CD14-positive monocyte (primary cell): ENCODE data around the gene PLEKHM2. TPM values are rescaled to one million over a fixed set of nuclear protein-coding genes. Genes with fewer than 3 reads are reported as not detected.

Experiments
- DNase-seq, 3 donors: peaks; one replicate each; pipeline ENCODE4 v3.0.0-alpha.2; 2011 to 2022
- H2AFZ ChIP-seq: 2 replicates; pipeline ENCODE4 v1.6.0; 2012; ENCODE audit warnings: mild to moderate bottlenecking, low read depth, low read length, inconsistent platforms; ENCODE audit not compliant: insufficient read depth, poor library complexity, severe bottlenecking
- H3K27ac ChIP-seq, 2 donors: 1 replicate in 1 of 2; 2 replicates in 1 of 2; pipeline ENCODE4 v1.5.1; 2012 to 2013; ENCODE audit warnings: low read length in 2 of 2, control low read depth in 1 of 2, inconsistent platforms in 1 of 2, low read depth in 1 of 2, mild to moderate bottlenecking in 1 of 2
- H3K27me3 ChIP-seq, 2 donors: one replicate each; pipeline versions ENCODE4 v1.6.0 to v1.6.1; 2011 to 2013; ENCODE audit warnings: low read length in 2 of 2; ENCODE audit not compliant: control insufficient read depth in 2 of 2, insufficient read depth in 2 of 2
- H3K36me3 ChIP-seq, 2 donors: replicated peaks in 1 of 2; 1 replicate in 1 of 2; 2 replicates in 1 of 2; pipeline versions ENCODE4 v1.5.1 to v1.6.1; 2012 to 2013; ENCODE audit warnings: low read length in 2 of 2, control low read depth in 1 of 2, inconsistent platforms in 1 of 2, mild to moderate bottlenecking in 1 of 2; ENCODE audit not compliant: insufficient read depth in 2 of 2, control insufficient read depth in 1 of 2
- H3K4me1 ChIP-seq, 2 donors: 1 replicate in 1 of 2; 2 replicates in 1 of 2; pipeline versions ENCODE4 v1.5.1 to v1.6.1; 2012 to 2013; ENCODE audit warnings: low read length in 2 of 2, control low read depth in 1 of 2, inconsistent platforms in 1 of 2, mild to moderate bottlenecking in 1 of 2, moderate library complexity in 1 of 2; ENCODE audit not compliant: insufficient read depth in 2 of 2, control insufficient read depth in 1 of 2
- H3K4me2 ChIP-seq: replicated peaks from 2 replicates; pipeline ENCODE3; 2012; ENCODE audit warnings: low read length, moderate library complexity, mild to moderate bottlenecking; ENCODE audit not compliant: poor library complexity, severe bottlenecking; ENCODE audit errors: extremely low read depth
- H3K4me3 ChIP-seq, 3 experiments: fragments of 200-600 bp in 1 of 3; sonication (generic) in 1 of 3; replicated peaks in 1 of 3; 1 replicate in 2 of 3; 2 replicates in 1 of 3; pipeline ENCODE4 v1.5.1; 2011 to 2013; ENCODE audit warnings: low read length in 3 of 3, mild to moderate bottlenecking in 3 of 3, control low read depth in 2 of 3, low read depth in 2 of 3, inconsistent platforms in 1 of 3, moderate library complexity in 1 of 3
- H3K79me2 ChIP-seq: 2 replicates; pipeline ENCODE4 v1.6.0; 2012; ENCODE audit warnings: mild to moderate bottlenecking, control low read depth, inconsistent platforms, low read length, moderate library complexity; ENCODE audit not compliant: insufficient read depth
- H3K9ac ChIP-seq: 2 replicates; pipeline ENCODE4 v1.6.0; 2017; ENCODE audit warnings: low read length, mild to moderate bottlenecking; ENCODE audit not compliant: insufficient read depth, poor library complexity, severe bottlenecking
- H3K9me3 ChIP-seq, 2 donors: replicated peaks in 1 of 2; 1 replicate in 1 of 2; 2 replicates in 1 of 2; pipeline versions ENCODE4 v1.5.1 to v1.6.1; 2012 to 2013; ENCODE audit warnings: low read length in 2 of 2, control low read depth in 1 of 2; ENCODE audit not compliant: control insufficient read depth in 1 of 2, insufficient read depth in 1 of 2
- H4K20me1 ChIP-seq: 2 replicates; pipeline ENCODE4 v1.6.0; 2012; ENCODE audit warnings: mild to moderate bottlenecking, low read length, control low read depth, moderate library complexity; ENCODE audit not compliant: insufficient read depth
- H3K27ac Mint-ChIP-seq, 7 donors: one replicate each; pipeline ENCODE4 v1.8.0; 2020; ENCODE audit warnings: mild to moderate bottlenecking in 7 of 7, mixed read lengths in 7 of 7, moderate library complexity in 6 of 7, inconsistent platforms in 2 of 7
- H3K27me3 Mint-ChIP-seq, 3 donors: one replicate each; pipeline ENCODE4 v1.8.0; 2021 to 2022; ENCODE audit warnings: low read depth in 3 of 3, mild to moderate bottlenecking in 3 of 3, mixed read lengths in 3 of 3, moderate library complexity in 3 of 3, inconsistent platforms in 1 of 3
- H3K36me3 Mint-ChIP-seq, 2 donors: one replicate each; pipeline ENCODE4 v1.8.0; 2020; ENCODE audit warnings: mixed read lengths in 2 of 2, inconsistent platforms in 1 of 2, mild to moderate bottlenecking in 1 of 2
- H3K4me1 Mint-ChIP-seq: one replicate; pipeline ENCODE4 v1.8.0; 2020; ENCODE audit warnings: mild to moderate bottlenecking, mixed read lengths
- H3K4me3 Mint-ChIP-seq, 2 donors: one replicate each; pipeline ENCODE4 v1.8.0; 2020; ENCODE audit warnings: mild to moderate bottlenecking in 2 of 2, mixed read lengths in 2 of 2, moderate library complexity in 1 of 2
- H3K9me3 Mint-ChIP-seq, 7 donors: one replicate each; pipeline ENCODE4 v1.8.0; 2020 to 2022; ENCODE audit warnings: mixed read lengths in 7 of 7, mild to moderate bottlenecking in 6 of 7, moderate library complexity in 6 of 7, inconsistent platforms in 2 of 7
- CTCF ChIP-seq: fragments of 200-600 bp; IDR thresholded peaks from one replicate; pipeline ENCODE4 v1.8.0; 2022; ENCODE audit warnings: antibody characterized with exemption, mild to moderate bottlenecking
- WGBS: methylation state at CpG from one replicate; pipeline ENCODE4 v1.1.5; 2013; ENCODE audit warnings: missing lambda C conversion rate; ENCODE audit not compliant: insufficient coverage; 5-methylcytosine and 5-hydroxymethylcytosine counted together
- intact Hi-C, 2 donors: fragments of 100-400 bp; cut with micrococcal nuclease; formaldehyde crosslinking; loops; one replicate each; pipeline versions ENCODE4 v1.15.0 to v1.15.1; 2023
- polyA plus RNA-seq, 3 donors: library from polyadenylated mRNA; depleted of rRNA in 1 of 3; unstranded in 2 of 3; stranded (reverse) in 1 of 3; fragments of 300-500 nt in 2 of 3; fragments of >200 nt in 1 of 3; fragmentation: Illumina TruSeq in 2 of 3; gene quantifications; 1 replicate in 2 of 3; 2 replicates in 1 of 3; pipeline ENCODE4 v1.2.3, GENCODE V29; 2012 to 2021

The PLEKHM2 gene
- polyA plus RNA-seq, 3 donors: 4.0 to 79.3 (median 5.8) TPM

GRCh38 chr1:15739259-15739658 is 55.1 kb downstream of the PLEKHM2 start:
- Histone ChIP-seq H3K9me3 (no peaks in the 10 kb centered on the region), H4K20me1 (no peaks in the 10 kb centered on the region), H3K79me2 (no peaks in the 10 kb centered on the region), H3K4me3 (no peak overlapping the region), H3K9ac (no peak overlapping the region), H3K4me1 (no peaks in the 10 kb centered on the region), H3K36me3 (peaks cover 8 to 11% of the 10 kb centered on the region in 2 donors), H3K27ac (no peak overlapping the region), H3K27me3 (no peaks in the 10 kb centered on the region), H3K4me2 (no peak overlapping the region), H2AFZ (no peak overlapping the region)
- no peak for DNase-seq
- Mint-ChIP-seq H3K27ac (peak overlapping the region in 4 of 7 donors; percentile 15 to 63 (median 54)), H3K4me3 (no peak overlapping the region), H3K4me1 (peaks cover 4% of the 10 kb centered on the region), H3K9me3 (peaks cover 0 to 1% (median 0%) of the 10 kb centered on the region in 7 donors), H3K36me3 (peaks cover 4 to 11% of the 10 kb centered on the region in 2 donors), H3K27me3 (peaks cover 0 to 3% (median 1%) of the 10 kb centered on the region in 3 donors)
- 93% methylated on average over 16 of the region's 16 CpGs for WGBS
- intact Hi-C loops: no loop called here
- no peak for TF ChIP-seq CTCF

GRCh38 chr1:15739745-15740144 is 55.6 kb downstream of the PLEKHM2 start:
- H2AFZ ChIP-seq: no peak overlapping the region
- H3K36me3 ChIP-seq: peaks cover 3 to 6% of the 10 kb centered on the region in 2 donors
- no peaks in the 10 kb centered on the region for H4K20me1 ChIP-seq
- DNase-seq: no peak
- H3K4me2 ChIP-seq: no peak overlapping the region
- Mint-ChIP-seq H3K4me3 (no peak overlapping the region), H3K4me1 (peaks cover 4% of the 10 kb centered on the region), H3K9me3 (peaks cover 0 to 1% (median 0%) of the 10 kb centered on the region in 7 donors), H3K36me3 (peaks cover 1 to 7% of the 10 kb centered on the region in 2 donors), H3K27ac (peak overlapping the region in 4 of 7 donors; percentile 15 to 63 (median 54)), H3K27me3 (peaks cover 0 to 3% (median 1%) of the 10 kb centered on the region in 3 donors)
- no peaks in the 10 kb centered on the region for H3K9me3 ChIP-seq
- H3K27me3 ChIP-seq: no peaks in the 10 kb centered on the region
- no peaks in the 10 kb centered on the region for H3K79me2 ChIP-seq
- no peaks in the 10 kb centered on the region for H3K4me1 ChIP-seq
- no peak overlapping the region for H3K9ac ChIP-seq
- 97% methylated on average over 7 of the region's 7 CpGs for WGBS
- H3K27ac ChIP-seq: no peak overlapping the region
- H3K4me3 ChIP-seq: no peak overlapping the region
- no peak for TF ChIP-seq CTCF
- intact Hi-C loops: loop anchor here in 1 of 2 donors (2.0 kb wide), 1 partner anchor 145 kb away; no protein-coding TSS in a partner anchor
